ENCODE data around the gene SRP72. TPM values are rescaled to one million over a fixed set of nuclear protein-coding genes. Genes with fewer than 3 reads are reported as not detected.

The SRP72 gene, protein sequence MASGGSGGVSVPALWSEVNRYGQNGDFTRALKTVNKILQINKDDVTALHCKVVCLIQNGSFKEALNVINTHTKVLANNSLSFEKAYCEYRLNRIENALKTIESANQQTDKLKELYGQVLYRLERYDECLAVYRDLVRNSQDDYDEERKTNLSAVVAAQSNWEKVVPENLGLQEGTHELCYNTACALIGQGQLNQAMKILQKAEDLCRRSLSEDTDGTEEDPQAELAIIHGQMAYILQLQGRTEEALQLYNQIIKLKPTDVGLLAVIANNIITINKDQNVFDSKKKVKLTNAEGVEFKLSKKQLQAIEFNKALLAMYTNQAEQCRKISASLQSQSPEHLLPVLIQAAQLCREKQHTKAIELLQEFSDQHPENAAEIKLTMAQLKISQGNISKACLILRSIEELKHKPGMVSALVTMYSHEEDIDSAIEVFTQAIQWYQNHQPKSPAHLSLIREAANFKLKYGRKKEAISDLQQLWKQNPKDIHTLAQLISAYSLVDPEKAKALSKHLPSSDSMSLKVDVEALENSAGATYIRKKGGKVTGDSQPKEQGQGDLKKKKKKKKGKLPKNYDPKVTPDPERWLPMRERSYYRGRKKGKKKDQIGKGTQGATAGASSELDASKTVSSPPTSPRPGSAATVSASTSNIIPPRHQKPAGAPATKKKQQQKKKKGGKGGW
- polyA plus RNA-seq (2012; ENCODE audit: missing spikeins), result 88.2 TPM

DNA sequence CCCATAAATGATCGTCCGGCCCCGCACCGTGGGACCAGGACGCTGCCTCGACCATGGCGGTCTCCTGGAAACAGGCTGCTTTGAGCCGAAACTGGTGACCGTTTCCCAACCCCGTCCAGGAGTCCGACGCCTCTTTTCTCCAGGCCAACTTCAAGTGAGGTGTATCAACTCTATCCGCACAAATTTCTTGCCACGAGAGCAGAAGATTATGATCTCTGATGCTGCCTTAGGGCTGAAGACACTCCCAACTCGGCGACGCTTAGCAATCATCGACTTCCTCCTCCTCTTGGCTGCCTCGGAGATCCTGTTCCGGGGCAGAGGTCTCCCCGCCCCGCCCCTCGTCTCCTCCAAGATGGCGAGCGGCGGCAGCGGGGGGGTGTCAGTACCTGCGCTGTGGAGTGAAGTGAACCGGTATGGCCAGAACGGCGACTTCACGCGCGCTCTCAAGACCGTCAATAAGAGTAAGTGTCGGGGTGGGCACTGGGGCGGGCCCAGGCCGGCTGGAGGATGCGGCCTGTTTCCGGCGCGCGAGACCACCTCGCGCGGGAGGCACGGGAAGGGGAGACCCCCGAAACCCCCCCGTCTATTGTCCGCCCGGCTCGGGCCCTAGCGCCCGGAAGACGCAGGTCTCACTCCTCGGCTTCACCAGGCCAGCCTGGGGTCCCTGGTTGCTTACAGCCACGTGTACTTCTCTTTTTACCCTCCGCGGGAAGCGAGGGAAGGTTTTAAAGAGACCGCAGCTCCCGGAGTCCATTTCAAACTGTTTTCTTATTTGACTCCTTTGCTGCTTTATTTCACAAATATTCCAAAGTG lies at the start of gene SRP72:
Gene SRP72, plus strand, starts transcription at position 334 of the 813 bp plus-strand sequence. Its CDS starts 19 bp downstream, at position 353.
- FAIRE-seq, result peak; percentile 92

DNA sequence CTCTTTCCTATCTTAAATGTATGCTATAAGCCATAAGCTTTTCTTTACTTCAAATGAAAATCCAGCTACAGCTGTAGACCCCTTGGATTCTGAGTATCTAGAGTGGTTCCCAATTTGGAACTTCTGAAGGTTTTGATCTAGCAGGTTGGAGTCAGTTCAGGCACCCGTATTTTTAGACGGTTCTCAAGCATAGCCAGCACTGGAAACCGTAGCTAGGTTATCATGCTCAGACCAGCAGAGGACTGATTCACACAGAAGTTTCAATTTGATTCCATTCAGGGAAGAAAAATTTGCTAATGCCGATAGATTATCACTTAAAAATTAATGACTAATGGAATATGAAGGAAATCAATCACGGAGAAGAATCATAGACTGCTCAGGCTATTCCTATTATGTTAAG lies 43.2 kb upstream of the SRP72 start:
- DNase-seq (ENCODE audit: insufficient read length) (no peak), FAIRE-seq (no peak)
- no peak for TF ChIP-seq POLR2A (IDR thresholded peaks at IDR 0.05; ENCODE audit: low read depth, low read length)
- TF ChIP-seq POLR2AphosphoS5 (IDR thresholded peaks at IDR 0.05; ENCODE audit: low read depth, low read length), result no peak
- TF ChIP-seq TAF1 (IDR thresholded peaks at IDR 0.05; ENCODE audit: borderline replicate concordance, low read depth, low read length), result no peak

More for the DNA sequence above, at the start of gene SRP72:
- peak; percentile 89; the same call in 1 of the 2 replicates for TF ChIP-seq TAF1 (IDR thresholded peaks at IDR 0.05; ENCODE audit: borderline replicate concordance, low read depth, low read length)
- peak; percentile 89 for TF ChIP-seq POLR2AphosphoS5 (IDR thresholded peaks at IDR 0.05; ENCODE audit: low read depth, low read length)
- peak; percentile 91 for TF ChIP-seq POLR2A (IDR thresholded peaks at IDR 0.05; ENCODE audit: low read depth, low read length)
- peak; percentile 72 for DNase-seq (ENCODE audit: insufficient read length)

DNA sequence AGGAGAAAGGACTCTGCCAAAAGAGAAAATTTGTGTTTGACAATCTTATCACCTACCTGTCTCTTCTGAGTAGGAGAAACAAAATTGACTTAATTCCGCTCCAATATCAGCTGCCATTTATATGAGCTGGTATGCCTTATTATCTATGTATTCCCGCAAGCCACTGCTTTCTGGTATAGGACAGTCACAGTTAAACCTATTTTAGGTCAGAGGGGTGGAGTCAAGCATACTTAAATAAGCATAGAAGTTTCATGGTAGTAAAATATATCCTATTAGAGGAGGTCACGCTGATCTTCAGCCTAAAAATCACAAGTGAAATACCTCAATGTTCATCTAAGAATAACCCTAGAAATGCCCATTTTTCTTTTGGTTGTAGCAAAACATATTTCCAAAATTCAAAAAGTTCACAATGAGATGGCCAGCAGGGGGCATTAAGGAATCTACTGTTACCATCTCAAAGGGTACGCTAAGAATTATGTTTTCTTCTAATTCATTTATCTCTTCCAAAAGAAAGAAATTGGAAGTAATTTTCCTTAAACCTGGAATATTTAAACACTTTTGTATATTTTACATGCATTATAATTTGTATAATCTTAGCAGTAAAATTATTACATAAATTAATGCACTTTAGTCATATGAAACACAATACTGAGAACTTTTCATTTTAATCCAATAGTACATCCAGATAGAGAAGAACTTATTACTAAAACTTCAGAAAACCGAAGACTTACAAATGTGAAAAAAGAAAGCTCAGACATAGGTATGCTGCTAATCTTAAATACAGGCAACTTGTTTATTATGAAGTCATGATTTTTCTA lies 42.5 kb upstream of the SRP72 start:
- no peak for TF ChIP-seq POLR2A (IDR thresholded peaks at IDR 0.05; ENCODE audit: low read depth, low read length)
- TF ChIP-seq POLR2AphosphoS5 (IDR thresholded peaks at IDR 0.05; ENCODE audit: low read depth, low read length), result no peak
- no peak for TF ChIP-seq TAF1 (IDR thresholded peaks at IDR 0.05; ENCODE audit: borderline replicate concordance, low read depth, low read length)
- FAIRE-seq (peak; percentile 77), DNase-seq (ENCODE audit: insufficient read length) (no peak)

DNA sequence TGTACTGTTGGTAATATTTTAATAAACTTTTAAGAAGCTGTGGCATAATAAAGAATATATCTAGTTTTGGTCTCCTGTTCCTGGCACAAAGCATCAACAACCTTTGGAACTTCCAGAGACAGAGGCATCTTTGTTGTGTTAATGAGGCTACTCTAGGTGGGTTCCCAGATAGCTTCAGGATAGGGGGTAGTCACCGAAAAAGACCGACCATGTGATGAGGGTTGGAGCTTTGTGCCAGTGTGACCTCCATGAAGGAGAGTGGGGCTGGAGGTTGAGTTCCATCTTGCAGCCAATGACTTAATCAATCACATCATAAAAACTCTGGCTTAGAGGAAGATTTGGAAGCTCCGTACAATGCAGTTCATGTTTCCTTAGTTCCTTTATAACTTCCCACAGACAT lies 41.9 kb upstream of the SRP72 start:
- TF ChIP-seq POLR2A (IDR thresholded peaks at IDR 0.05; ENCODE audit: low read depth, low read length) (no peak), POLR2AphosphoS5 (IDR thresholded peaks at IDR 0.05; ENCODE audit: low read depth, low read length) (no peak), TAF1 (IDR thresholded peaks at IDR 0.05; ENCODE audit: borderline replicate concordance, low read depth, low read length) (no peak)

DNA sequence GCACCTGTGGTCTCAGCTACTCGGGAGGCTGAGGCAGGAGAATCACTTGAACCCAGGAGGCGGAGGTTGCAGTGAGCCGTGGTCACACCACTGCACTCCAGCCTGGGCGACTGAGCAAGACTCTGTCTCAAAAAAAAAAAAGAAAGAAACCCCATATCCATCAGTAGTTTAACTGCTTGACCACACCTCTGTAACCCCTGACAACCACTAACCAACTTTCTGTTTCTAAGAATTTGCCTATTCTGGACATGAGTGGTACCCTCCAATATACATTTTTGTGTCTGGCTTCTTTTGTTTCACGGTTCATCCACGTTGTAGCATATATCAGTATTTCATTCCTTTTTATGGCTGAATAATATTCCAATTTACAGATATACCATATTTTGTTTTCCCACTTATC lies 41.1 kb upstream of the SRP72 start:
- FAIRE-seq (peak; percentile 79), DNase-seq (ENCODE audit: insufficient read length) (no peak)
- TF ChIP-seq POLR2A (IDR thresholded peaks at IDR 0.05; ENCODE audit: low read depth, low read length) (no peak), POLR2AphosphoS5 (IDR thresholded peaks at IDR 0.05; ENCODE audit: low read depth, low read length) (no peak), TAF1 (IDR thresholded peaks at IDR 0.05; ENCODE audit: borderline replicate concordance, low read depth, low read length) (no peak)

More for the DNA sequence above, 41.9 kb upstream of the SRP72 start:
- FAIRE-seq (peak; percentile 14), DNase-seq (ENCODE audit: insufficient read length) (no peak)

DNA sequence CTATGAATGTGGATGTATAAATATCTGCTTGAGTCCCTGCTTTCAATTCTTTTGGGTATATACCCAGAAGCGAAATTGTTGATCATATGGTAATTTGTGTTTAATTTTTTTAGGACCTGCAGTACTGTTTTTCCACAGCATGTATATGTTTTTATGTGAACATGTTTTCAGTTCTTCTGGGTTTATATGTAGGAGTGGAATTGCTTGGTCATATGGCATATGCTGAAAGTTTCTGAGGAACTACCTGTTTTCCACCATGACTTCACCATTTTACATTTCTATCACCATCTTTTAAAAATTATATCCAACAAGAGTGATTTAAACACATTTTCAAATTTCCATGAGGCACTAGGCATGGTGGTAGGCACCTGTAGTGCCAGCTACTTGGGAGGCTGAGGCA lies 40.2 kb upstream of the SRP72 start:
- TF ChIP-seq POLR2AphosphoS5 (IDR thresholded peaks at IDR 0.05; ENCODE audit: low read depth, low read length), result no peak
- FAIRE-seq, result peak; percentile 42
- DNase-seq (ENCODE audit: insufficient read length), result no peak

DNA sequence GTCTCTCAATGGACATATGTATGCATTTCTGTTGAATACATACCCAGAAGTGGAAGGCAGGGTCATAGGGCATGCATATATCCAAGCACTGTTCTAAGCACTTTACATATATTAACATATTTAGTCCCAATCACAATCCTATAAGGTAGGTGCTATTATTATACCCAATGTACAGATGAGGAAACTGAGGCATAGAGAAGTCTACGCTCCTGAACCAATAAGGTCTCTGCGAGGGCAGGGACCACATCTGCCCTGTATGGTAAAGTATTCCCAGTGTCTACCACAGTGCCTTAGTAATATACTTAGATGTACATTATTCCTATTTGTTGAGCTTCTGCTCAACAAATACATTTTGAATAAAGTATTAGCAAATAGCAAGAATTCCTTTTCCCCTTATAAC lies 37.2 kb upstream of the SRP72 start:
- DNase-seq (ENCODE audit: insufficient read length) (no peak), FAIRE-seq (no peak)
- no peak for TF ChIP-seq POLR2A (IDR thresholded peaks at IDR 0.05; ENCODE audit: low read depth, low read length)
- TF ChIP-seq TAF1 (IDR thresholded peaks at IDR 0.05; ENCODE audit: borderline replicate concordance, low read depth, low read length), result no peak
- TF ChIP-seq POLR2AphosphoS5 (IDR thresholded peaks at IDR 0.05; ENCODE audit: low read depth, low read length), result no peak

DNA sequence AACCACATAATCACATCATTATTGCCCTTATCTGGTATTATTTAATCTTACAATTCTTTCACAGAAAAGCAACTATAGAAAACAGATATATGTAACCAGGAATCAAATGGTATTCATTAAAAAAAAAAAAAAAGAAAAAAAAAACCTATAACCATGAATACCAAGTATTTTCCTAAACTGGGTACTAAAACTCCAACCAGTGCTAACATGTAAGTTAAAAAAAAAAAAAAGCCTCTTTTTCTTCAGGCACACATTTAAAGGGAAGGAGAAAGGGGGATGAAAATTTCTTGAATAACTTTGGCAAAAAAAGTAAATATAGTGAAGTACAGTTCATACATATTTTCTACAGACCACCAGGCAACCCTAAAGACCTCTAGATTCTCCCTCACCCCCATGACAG lies 34.1 kb upstream of the SRP72 start:
- FAIRE-seq (no peak), DNase-seq (ENCODE audit: insufficient read length) (no peak)
- TF ChIP-seq POLR2A (IDR thresholded peaks at IDR 0.05; ENCODE audit: low read depth, low read length) (no peak), POLR2AphosphoS5 (IDR thresholded peaks at IDR 0.05; ENCODE audit: low read depth, low read length) (no peak), TAF1 (IDR thresholded peaks at IDR 0.05; ENCODE audit: borderline replicate concordance, low read depth, low read length) (no peak)

DNA sequence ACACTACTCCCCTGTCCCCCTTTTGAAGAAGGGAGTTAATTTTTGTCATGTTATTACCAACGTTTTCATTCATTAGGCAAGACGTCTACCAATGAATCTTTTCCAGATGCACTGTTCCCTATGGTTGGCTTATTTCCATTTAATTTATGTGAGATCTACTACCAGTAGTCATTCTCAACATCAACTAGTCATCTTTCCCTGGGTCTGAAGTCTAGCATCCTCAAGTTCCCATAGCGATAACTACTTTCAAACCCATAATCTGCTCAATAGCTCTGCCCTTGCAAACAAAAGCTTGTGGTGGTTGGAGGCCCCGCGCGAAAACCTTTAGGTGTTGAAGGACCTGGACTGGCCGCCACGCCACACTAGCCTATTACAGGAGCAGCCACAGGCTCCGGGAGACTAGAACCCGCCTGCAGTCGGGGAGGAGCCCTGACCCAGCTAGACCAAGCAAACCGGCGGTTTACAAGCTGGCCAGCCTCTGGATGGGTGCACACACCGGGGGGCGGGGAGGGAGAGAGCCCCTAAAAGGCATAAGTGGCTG lies 32.7 kb upstream of the SRP72 start:
- FAIRE-seq (peak; percentile 48), DNase-seq (ENCODE audit: insufficient read length) (peak; percentile 29)
- TF ChIP-seq POLR2A (IDR thresholded peaks at IDR 0.05; ENCODE audit: low read depth, low read length) (no peak), POLR2AphosphoS5 (IDR thresholded peaks at IDR 0.05; ENCODE audit: low read depth, low read length) (no peak), TAF1 (IDR thresholded peaks at IDR 0.05; ENCODE audit: borderline replicate concordance, low read depth, low read length) (no peak)

DNA sequence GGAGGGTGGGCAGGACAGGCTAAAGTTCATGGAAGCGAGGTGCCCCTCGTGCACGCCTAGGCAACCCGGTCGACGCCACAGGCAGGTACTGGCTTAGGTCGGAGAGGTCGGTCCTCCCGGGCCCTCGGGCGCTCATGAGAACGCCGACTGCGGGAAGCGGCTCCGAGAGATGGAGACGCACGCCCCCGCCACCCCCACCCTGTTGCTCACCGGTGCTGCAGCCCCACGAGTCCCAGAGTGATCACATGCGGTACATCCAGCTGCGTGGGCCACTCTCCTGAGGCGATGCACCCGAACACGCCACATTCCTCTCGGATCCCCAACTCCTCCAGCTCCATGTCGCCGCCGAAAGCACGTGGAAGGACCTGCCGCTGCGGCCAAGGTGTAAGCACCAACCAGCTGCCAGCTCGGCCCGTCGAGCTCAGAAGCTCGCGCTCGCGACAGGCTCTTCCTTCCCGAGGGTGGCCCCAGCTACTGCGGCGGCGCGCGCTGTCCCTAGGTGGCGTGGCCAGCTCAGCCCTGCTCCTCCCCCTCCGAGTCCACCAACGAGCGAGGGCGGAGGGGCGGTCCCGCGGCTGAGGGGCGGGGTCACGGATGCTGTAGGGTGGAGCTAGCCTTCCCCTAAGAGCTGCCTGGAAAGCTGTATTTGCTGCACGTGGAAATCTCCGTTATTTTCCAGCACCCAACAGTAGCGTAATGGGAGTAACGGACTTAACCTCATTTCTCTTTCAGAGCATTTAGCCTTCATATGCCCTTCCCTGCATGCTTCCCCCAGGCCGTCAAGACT lies 32.1 kb upstream of the SRP72 start, which contains the start of gene PPAT:
Gene PPAT, minus strand, starts transcription at position 476 of the 787 bp plus-strand sequence. Its CDS starts 138 bp downstream, at position 338.
- DNase-seq (ENCODE audit: insufficient read length) (peak; percentile 92), FAIRE-seq (peak; percentile 96)
- peak; percentile 88 for TF ChIP-seq POLR2AphosphoS5 (IDR thresholded peaks at IDR 0.05; ENCODE audit: low read depth, low read length)
- peak; percentile 95 for TF ChIP-seq POLR2A (IDR thresholded peaks at IDR 0.05; ENCODE audit: low read depth, low read length)
- TF ChIP-seq TAF1 (IDR thresholded peaks at IDR 0.05; ENCODE audit: borderline replicate concordance, low read depth, low read length), result 0 out of 2 replicates have a peak, but pooled peaks have one; percentile 16
